ENCODE measurements around the gene CCDC57.

DNA sequence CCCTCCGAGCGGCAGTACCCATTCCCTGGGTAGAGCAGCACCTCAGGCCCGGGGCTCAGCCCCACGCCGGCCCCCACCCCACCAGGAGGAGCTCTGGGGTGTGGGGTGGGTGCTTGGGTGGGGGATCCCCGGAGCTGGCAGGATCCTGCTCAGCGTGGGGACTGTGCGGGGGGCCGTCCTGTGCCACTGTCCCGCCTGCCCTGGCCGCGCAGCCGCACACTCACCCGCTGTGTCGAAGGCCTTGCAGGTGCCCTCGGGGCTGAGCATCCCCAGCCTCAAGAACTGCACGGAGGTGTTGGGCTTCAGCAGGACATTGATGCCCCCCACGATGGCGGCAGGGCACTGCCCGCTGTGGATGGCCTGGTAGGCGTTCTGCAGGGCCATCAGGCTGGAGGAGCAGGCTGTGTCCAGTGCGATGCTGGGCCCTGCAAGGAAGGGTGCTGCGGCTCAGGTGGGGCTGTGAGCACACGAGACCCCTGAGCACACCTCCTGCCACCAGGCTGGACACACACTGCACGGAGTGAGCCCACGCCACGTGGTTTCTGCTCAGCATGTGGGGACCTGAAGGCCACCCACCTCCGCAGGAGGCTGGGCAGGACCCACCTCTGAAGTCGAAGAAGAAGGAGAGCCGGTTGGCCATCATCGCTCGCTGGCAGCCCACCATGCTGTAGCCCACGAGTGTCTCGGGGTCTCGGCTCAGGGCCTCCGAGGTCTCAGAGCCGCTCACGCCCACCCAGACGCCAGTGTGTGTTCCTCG is 119.5 kb downstream of the CCDC57 start:
- no peak; the same call in 1 of the 2 replicates for TF ChIP-seq POLR2AphosphoS5 (IDR thresholded peaks at IDR 0.05; ENCODE audit: low read depth, low read length)
- TF ChIP-seq TAF1 (IDR thresholded peaks at IDR 0.05; ENCODE audit: borderline replicate concordance, insufficient read depth, low read length), result no peak
- TF ChIP-seq, protein P1, sequence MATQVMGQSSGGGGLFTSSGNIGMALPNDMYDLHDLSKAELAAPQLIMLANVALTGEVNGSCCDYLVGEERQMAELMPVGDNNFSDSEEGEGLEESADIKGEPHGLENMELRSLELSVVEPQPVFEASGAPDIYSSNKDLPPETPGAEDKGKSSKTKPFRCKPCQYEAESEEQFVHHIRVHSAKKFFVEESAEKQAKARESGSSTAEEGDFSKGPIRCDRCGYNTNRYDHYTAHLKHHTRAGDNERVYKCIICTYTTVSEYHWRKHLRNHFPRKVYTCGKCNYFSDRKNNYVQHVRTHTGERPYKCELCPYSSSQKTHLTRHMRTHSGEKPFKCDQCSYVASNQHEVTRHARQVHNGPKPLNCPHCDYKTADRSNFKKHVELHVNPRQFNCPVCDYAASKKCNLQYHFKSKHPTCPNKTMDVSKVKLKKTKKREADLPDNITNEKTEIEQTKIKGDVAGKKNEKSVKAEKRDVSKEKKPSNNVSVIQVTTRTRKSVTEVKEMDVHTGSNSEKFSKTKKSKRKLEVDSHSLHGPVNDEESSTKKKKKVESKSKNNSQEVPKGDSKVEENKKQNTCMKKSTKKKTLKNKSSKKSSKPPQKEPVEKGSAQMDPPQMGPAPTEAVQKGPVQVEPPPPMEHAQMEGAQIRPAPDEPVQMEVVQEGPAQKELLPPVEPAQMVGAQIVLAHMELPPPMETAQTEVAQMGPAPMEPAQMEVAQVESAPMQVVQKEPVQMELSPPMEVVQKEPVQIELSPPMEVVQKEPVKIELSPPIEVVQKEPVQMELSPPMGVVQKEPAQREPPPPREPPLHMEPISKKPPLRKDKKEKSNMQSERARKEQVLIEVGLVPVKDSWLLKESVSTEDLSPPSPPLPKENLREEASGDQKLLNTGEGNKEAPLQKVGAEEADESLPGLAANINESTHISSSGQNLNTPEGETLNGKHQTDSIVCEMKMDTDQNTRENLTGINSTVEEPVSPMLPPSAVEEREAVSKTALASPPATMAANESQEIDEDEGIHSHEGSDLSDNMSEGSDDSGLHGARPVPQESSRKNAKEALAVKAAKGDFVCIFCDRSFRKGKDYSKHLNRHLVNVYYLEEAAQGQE (IDR thresholded peaks at IDR 0.05; ENCODE audit: insufficient read depth in 1 of 2, low read depth in 2 of 2, low read length in 2 of 2), result no peak

Data from PFSK-1 (cell line).